HepG2 (cell line): ENCODE measurements around the gene STK32C. TPM values are rescaled to one million over a fixed set of nuclear protein-coding genes. Genes with fewer than 3 reads are reported as not detected.

Experiments used
- AFF4 ChIP-seq: sonication (generic); formaldehyde crosslinking; IDR thresholded peaks from 2 replicates; pipeline ENCODE4 v1.4.0; 2020; ENCODE audit warnings: missing genetic modification reagents
- FIP1L1 ChIP-seq: fragments of 200-400 bp; formaldehyde crosslinking; IDR thresholded peaks from 2 replicates; pipeline ENCODE4 v1.6.1; 2018; ENCODE audit warnings: low read depth, mild to moderate bottlenecking, low read length, moderate library complexity, borderline replicate concordance; ENCODE audit not compliant: insufficient read depth
- IKZF1 ChIP-seq: fragments of 450-650 bp; IDR thresholded peaks from 2 replicates; pipeline ENCODE4 v1.7.1; 2016
- MAF1 ChIP-seq: sonication (generic); formaldehyde crosslinking; IDR thresholded peaks from 2 replicates; pipeline ENCODE4 v1.5.0; 2020; ENCODE audit warnings: missing genetic modification reagents, borderline replicate concordance
- MATR3 ChIP-seq: sonication (generic); formaldehyde crosslinking; IDR thresholded peaks from 2 replicates; pipeline ENCODE4 v1.4.0; 2020; ENCODE audit warnings: missing genetic modification reagents
- NR2C2 ChIP-seq: sonication (generic); formaldehyde crosslinking; IDR thresholded peaks from 2 replicates; pipeline ENCODE4 v1.4.0; 2020; ENCODE audit warnings: missing genetic modification reagents, mild to moderate bottlenecking, moderate library complexity, borderline replicate concordance
- PHF20 ChIP-seq: sonication (generic); formaldehyde crosslinking; IDR thresholded peaks from 2 replicates; pipeline ENCODE4 v1.5.0; 2020; ENCODE audit warnings: mild to moderate bottlenecking, missing genetic modification reagents
- PITX1 ChIP-seq: sonication (generic); formaldehyde crosslinking; IDR thresholded peaks from 2 replicates; pipeline ENCODE4 v1.5.1; 2020; ENCODE audit warnings: mild to moderate bottlenecking, missing genetic modification reagents
- POGZ ChIP-seq: sonication (generic); formaldehyde crosslinking; IDR thresholded peaks from 2 replicates; pipeline ENCODE4 v1.4.0; 2020; ENCODE audit warnings: mild to moderate bottlenecking, missing genetic modification reagents
- RFX5 ChIP-seq: IDR thresholded peaks from 2 replicates; pipeline ENCODE4 v1.6.1; 2011; ENCODE audit warnings: low read depth, low read length, improper control_type of control experiment
- SCMH1 ChIP-seq: sonication (generic); formaldehyde crosslinking; IDR thresholded peaks from 2 replicates; pipeline ENCODE4 v1.9.0; 2021; ENCODE audit warnings: missing genetic modification reagents, mild to moderate bottlenecking, borderline replicate concordance
- TSC22D2 ChIP-seq: sonication (generic); formaldehyde crosslinking; IDR thresholded peaks from 2 replicates; pipeline ENCODE4 v1.5.1; 2020; ENCODE audit warnings: missing genetic modification reagents, mild to moderate bottlenecking, borderline replicate concordance
- YY1 ChIP-seq: IDR thresholded peaks from 2 replicates; pipeline ENCODE4 v1.6.1; 2011; ENCODE audit warnings: low read length, low read depth, moderate library complexity, mild to moderate bottlenecking; ENCODE audit not compliant: insufficient read depth, insufficient replicate concordance
- ZBTB20 ChIP-seq: sonication (generic); formaldehyde crosslinking; IDR thresholded peaks from 2 replicates; pipeline ENCODE4 v1.8.1; 2023; ENCODE audit warnings: missing genetic modification reagents, low read depth, mild to moderate bottlenecking, borderline replicate concordance
- ZNF180 ChIP-seq: sonication (generic); formaldehyde crosslinking; IDR thresholded peaks from 2 replicates; pipeline ENCODE4 v1.4.0; 2020; ENCODE audit warnings: low read depth, missing genetic modification reagents, borderline replicate concordance
- ZNF274 ChIP-seq: sonication (generic); formaldehyde crosslinking; IDR thresholded peaks from 2 replicates; pipeline ENCODE4 v1.5.1; 2020; ENCODE audit warnings: mild to moderate bottlenecking, missing genetic modification reagents
- ZNF382 ChIP-seq: sonication (generic); formaldehyde crosslinking; IDR thresholded peaks from 2 replicates; pipeline ENCODE4 v1.5.0; 2020; ENCODE audit warnings: missing genetic modification reagents, mild to moderate bottlenecking, borderline replicate concordance
- ZNF44 ChIP-seq: sonication (generic); formaldehyde crosslinking; IDR thresholded peaks from 2 replicates; pipeline ENCODE4 v1.5.1; 2020; ENCODE audit warnings: mild to moderate bottlenecking, missing genetic modification reagents
- ZNF496 ChIP-seq: sonication (generic); formaldehyde crosslinking; IDR thresholded peaks from 2 replicates; pipeline ENCODE4 v1.8.1; 2023; ENCODE audit warnings: mild to moderate bottlenecking, moderate library complexity, missing genetic modification reagents; ENCODE audit not compliant: insufficient replicate concordance
- ZNF550 ChIP-seq: sonication (generic); formaldehyde crosslinking; IDR thresholded peaks from 2 replicates; pipeline ENCODE4 v1.4.0; 2020; ENCODE audit warnings: mild to moderate bottlenecking, missing genetic modification reagents, borderline replicate concordance
- ZNF567 ChIP-seq: sonication (generic); formaldehyde crosslinking; IDR thresholded peaks from 2 replicates; pipeline ENCODE4 v1.8.1; 2023; ENCODE audit warnings: mild to moderate bottlenecking, missing genetic modification reagents, borderline replicate concordance
- ZNF672 ChIP-seq: sonication (generic); formaldehyde crosslinking; IDR thresholded peaks from 2 replicates; pipeline ENCODE4 v1.8.1; 2022; ENCODE audit warnings: missing genetic modification reagents
- polyA plus RNA-seq, 8 experiments: library from polyadenylated mRNA; depleted of rRNA in 3 of 8; stranded (reverse) in 7 of 8; unstranded in 1 of 8; fragments of >200 nt; fragmentation: Illumina TruSeq in 4 of 8; extraction: Trizol in 4 of 8; gene quantifications; 2 replicates each; pipeline versions ENCODE4 v1.2.1 to v1.2.3, GENCODE V29; 2011 to 2016; ENCODE audit warnings: low read depth in 4 of 8, missing spikeins in 1 of 8, mixed read lengths in 1 of 8; ENCODE audit not compliant: insufficient read depth in 1 of 8
- total RNA-seq, 5 experiments: library from RNA; depleted of rRNA; stranded (reverse); fragments of >200 nt; fragmentation: Illumina TruSeq; extraction: Trizol; gene quantifications; 2 replicates each; pipeline ENCODE4 v1.2.3, GENCODE V29; 2016; ENCODE audit warnings: low read depth in 1 of 5
- TF ChIP-seq, protein P1 (sequence below): IDR thresholded peaks from 2 replicates; pipeline ENCODE4 v1.6.1; 2016
- TF ChIP-seq, protein P2 (sequence below): sonication (generic); formaldehyde crosslinking; IDR thresholded peaks from 2 replicates; pipeline ENCODE4 v1.8.1; 2023; ENCODE audit warnings: mild to moderate bottlenecking, moderate library complexity, missing genetic modification reagents

Gene STK32C
- total and polyA plus RNA-seq, 2 of the 13 experiments (the other 11 are each of a cell fraction or from before 2014, with no cell fraction given), result 10.9 to 19.4 TPM

DNA sequence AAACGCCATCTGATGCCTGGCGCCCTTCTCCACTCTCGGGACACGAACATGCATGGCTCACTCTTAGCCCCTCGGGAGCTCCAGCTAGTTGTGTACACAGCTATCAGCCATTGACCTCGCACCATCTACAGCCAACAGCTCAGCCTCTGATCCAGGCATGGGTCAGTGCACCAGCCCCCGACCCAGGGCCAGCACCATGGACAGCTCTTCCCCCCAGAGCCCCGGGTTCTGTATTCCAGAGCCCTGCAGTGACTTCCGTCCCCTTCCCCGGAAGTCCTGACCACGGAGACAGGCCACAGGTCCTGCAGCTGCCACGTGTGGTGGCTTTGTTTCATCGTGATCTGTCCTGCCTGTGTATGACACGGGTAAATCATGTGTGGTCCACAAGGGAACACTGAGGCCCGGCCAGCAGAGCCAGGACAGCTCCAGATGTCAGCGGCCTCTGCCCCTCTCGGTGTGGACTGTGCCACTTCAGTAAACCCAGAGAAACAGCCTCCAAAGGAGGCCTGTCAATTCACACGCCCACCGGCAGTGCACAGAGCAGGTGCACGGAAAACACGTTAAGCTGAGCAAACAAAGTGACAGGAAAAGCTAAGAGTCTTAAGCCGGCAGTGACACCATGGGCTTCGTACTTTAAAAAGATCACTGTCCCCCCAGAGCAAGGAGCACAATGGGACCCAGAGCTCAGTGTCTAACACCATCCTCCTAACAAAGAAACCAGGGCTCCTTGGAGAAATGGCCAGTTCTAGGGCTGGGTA lies 13.0 kb downstream of the STK32C start (continued):
- TF ChIP-seq ZNF180 (CRISPR knock-in tag), result no peak
- TF ChIP-seq SCMH1 (CRISPR knock-in tag), result no peak
- TF ChIP-seq FIP1L1, result no peak
- TF ChIP-seq RFX5, result no peak
- no peak for TF ChIP-seq YY1
- TF ChIP-seq, protein P1, sequence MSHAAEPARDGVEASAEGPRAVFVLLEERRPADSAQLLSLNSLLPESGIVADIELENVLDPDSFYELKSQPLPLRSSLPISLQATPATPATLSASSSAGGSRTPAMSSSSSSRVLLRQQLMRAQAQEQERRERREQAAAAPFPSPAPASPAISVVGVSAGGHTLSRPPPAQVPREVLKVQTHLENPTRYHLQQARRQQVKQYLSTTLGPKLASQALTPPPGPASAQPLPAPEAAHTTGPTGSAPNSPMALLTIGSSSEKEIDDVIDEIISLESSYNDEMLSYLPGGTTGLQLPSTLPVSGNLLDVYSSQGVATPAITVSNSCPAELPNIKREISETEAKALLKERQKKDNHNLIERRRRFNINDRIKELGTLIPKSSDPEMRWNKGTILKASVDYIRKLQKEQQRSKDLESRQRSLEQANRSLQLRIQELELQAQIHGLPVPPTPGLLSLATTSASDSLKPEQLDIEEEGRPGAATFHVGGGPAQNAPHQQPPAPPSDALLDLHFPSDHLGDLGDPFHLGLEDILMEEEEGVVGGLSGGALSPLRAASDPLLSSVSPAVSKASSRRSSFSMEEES, result peak; percentile 51; the same call in 1 of the 2 replicates
- no peak for TF ChIP-seq NR2C2
- peak; percentile 77; the same call in 1 of the 2 replicates for TF ChIP-seq TSC22D2 (CRISPR knock-in tag)
- TF ChIP-seq IKZF1, result no peak
- TF ChIP-seq POGZ (CRISPR knock-in tag), result no peak
- TF ChIP-seq ZNF672 (CRISPR knock-in tag), result no peak
- no peak for TF ChIP-seq ZNF382 (CRISPR knock-in tag)
- no peak for TF ChIP-seq AFF4 (CRISPR knock-in tag)
- TF ChIP-seq ZNF496 (CRISPR knock-in tag), result no peak
- no peak for TF ChIP-seq ZNF274
- no peak for TF ChIP-seq PHF20 (CRISPR knock-in tag)
- TF ChIP-seq MAF1 (CRISPR knock-in tag), result no peak
- TF ChIP-seq MATR3 (CRISPR knock-in tag), result no peak
- TF ChIP-seq PITX1 (CRISPR knock-in tag), result 0 out of 2 replicates have a peak, but pooled peaks have one; percentile 36
- no peak for TF ChIP-seq ZNF550 (CRISPR knock-in tag)
- TF ChIP-seq ZNF567, result no peak
- peak; percentile 61; the same call in 1 of the 2 replicates for TF ChIP-seq ZBTB20 (CRISPR knock-in tag)
- TF ChIP-seq, protein P2, sequence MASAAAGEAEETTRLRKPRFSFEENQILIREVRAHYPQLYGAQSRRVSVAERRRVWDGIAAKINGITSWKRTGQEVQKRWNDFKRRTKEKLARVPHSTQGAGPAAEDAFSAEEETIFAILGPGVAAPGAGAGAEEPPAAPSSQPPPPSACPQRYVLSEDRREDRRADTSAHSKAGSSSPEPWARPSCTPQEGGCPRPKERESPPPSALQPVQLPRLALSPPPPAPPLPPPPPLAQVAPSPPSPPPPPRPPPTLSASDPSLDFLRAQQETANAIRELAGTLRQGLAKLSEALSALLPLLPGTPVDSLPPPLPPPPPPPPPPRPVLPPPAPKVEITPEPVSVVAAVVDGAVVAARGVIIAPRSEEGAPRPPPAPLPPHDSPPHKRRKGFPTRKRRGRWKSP (CRISPR knock-in tag), result no peak; the same call in 1 of the 2 replicates
- TF ChIP-seq ZNF44 (CRISPR knock-in tag), result no peak
